HG02759 (cell line): ENCODE results near the gene PPAT.
"Not testable (repeated sequence)": the region's sequence is repeated elsewhere in the genome, so short reads cannot be mapped to it uniquely, and the experiment has no call there.

Experiments
- ATAC-seq: cut with Tn5 transposase; IDR thresholded peaks from one replicate; pipeline ENCODE4 v1.9.1; 2021; ENCODE audit warnings: mild to moderate bottlenecking, moderate library complexity; ENCODE audit not compliant: unreplicated experiment

The PPAT gene

DNA sequence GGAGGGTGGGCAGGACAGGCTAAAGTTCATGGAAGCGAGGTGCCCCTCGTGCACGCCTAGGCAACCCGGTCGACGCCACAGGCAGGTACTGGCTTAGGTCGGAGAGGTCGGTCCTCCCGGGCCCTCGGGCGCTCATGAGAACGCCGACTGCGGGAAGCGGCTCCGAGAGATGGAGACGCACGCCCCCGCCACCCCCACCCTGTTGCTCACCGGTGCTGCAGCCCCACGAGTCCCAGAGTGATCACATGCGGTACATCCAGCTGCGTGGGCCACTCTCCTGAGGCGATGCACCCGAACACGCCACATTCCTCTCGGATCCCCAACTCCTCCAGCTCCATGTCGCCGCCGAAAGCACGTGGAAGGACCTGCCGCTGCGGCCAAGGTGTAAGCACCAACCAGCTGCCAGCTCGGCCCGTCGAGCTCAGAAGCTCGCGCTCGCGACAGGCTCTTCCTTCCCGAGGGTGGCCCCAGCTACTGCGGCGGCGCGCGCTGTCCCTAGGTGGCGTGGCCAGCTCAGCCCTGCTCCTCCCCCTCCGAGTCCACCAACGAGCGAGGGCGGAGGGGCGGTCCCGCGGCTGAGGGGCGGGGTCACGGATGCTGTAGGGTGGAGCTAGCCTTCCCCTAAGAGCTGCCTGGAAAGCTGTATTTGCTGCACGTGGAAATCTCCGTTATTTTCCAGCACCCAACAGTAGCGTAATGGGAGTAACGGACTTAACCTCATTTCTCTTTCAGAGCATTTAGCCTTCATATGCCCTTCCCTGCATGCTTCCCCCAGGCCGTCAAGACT lies at the start of gene PPAT:
PPAT (minus strand) TSS at position 476 of the 787 bp plus-strand sequence; CDS start at position 338, 138 bp downstream.
- ATAC-seq = peak; percentile 77

DNA sequence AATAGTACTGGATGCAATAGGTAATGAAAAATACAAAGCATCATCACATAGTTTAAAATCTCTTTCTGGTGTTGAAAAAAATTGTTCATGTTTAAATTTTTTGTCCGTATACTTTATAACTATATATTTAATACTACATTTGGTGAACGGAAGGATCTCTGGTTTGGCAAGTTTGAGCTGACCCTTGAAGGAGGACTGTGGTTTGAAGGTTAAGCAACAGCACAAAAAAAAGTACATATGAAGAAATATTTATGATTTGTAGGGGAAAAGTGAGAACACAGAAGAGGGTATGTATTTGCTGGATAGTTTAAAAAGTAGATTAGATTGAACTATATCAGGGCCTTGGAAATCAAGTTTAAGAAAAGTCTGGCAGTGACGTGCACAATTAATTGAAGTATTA lies 45.3 kb upstream of the PPAT start:
- no peak for ATAC-seq

GRCh38 chr4:56477192-56477702 lies 41.8 kb upstream of the PPAT start:
- no peak for ATAC-seq

GRCh38 chr4:56475917-56476316 lies 40.5 kb upstream of the PPAT start:
- peak; percentile 82 for ATAC-seq

- ATAC-seq = no peak
Measured at GRCh38 chr4:56469489-56470210, 34.2 kb upstream of the PPAT start.

- ATAC-seq = peak; percentile 45
Measured at GRCh38 chr4:56468097-56468422, 32.6 kb upstream of the PPAT start.

GRCh38 chr4:56467284-56468096 lies 32.1 kb upstream of the PPAT start, which contains the start of gene SRP72:
TSS of gene SRP72 (plus strand) at chr4:56467617. CDS start at chr4:56467636, 19 bp downstream.
- ATAC-seq = peak; percentile 96

DNA sequence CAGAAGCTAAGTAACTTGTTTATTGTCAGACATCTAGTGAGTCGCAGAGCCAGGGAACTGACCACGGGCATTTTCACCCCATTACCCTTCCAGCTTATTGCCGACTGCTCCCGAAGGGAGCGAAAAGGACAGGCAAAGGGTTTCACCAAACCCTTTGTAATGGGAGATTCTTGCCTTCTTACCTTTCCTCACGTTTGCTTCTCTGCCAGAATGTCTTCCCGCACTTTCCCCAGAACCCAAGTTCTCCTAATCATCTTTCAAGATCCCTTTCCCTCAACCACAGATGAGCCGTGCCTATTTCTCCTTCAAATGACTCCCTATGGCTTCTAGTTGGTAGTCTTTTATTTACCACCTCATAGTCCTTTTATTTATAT lies 31.5 kb upstream of the PPAT start:
- ATAC-seq = no peak

DNA sequence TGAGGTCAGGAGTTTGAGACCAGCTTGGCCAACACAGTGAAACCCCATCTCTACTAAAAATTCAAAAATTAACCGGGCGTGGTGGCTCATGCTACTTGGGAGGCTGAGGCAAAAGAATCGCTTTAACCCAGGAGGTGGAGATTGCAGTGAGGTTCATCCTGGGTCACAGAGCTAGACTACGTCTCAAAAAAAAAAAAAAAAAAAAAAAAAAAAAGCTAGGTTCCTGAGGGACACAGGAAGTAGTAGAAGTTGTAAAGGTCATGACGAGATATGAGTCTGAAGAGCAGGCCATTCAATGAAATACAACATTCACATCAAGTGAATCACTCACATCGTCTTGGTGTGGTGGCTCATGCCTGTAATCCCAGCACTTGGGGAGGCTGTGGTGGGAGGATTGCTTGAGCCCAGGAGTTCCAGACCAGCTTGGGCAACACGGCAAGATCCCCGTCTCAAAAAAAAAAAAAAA lies 30.9 kb upstream of the PPAT start:
- not testable (repeated sequence) for ATAC-seq

- ATAC-seq = no peak
Measured at GRCh38 chr4:56465599-56466295, 30.3 kb upstream of the PPAT start.

GRCh38 chr4:56464581-56464980 lies 29.2 kb upstream of the PPAT start:
- ATAC-seq = no peak

DNA sequence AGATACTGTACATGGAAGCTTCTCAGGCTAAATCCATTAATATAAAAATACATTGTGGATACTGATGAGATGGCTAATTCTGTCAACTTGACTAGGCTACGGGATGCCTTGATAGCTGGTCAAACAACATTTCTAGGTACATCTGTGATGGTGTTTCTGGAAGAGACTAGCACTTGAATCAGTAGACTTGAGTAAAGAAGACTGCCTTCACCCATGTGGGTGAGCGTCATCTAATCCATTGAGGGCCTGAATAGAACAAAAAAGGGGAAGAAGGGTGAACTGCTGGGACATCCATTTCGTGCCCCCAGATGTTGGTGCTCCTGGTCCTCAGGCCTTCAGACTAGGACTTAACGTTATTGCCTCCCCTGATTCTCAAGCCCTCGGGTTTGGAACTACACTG lies 28.3 kb upstream of the PPAT start:
- no peak for ATAC-seq

DNA sequence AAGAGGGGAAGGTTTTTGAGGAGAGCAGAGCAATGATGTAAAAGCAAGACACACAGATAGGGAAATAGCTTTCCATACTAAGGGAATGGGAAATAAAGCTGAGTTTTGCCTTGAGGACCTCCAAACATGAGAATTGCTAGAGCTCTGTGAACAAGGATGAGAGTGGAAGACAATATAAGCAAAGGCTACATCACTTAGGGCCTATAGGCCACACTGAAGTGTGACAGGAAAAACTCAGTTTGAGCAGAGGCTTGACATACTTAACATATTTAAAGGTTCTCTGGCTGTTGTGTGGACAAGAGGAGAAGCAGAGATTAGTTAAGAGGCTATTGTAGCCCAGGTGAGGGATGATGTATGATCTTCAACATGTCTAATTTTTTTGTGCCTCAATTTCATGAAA lies 26.7 kb upstream of the PPAT start:
- ATAC-seq = no peak

DNA sequence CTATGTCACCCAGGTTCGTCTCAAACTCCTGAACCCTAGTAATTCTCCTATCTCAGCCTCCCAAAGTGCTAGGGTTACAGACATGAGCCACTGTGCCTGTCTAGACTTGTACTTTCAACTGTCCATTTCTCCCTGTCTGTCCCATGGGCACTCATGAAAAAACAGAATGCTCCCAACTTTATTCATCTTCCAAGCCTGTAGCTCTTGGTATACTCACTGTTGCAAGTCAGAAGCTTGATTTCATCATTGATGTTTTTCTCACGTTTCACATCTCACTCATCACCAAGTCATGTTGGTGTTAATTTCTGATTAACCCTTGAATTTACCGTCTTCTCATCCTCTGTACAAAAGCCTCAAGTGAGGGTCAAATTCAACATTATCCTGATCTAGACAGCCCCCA lies 24.7 kb upstream of the PPAT start:
- no peak for ATAC-seq

DNA sequence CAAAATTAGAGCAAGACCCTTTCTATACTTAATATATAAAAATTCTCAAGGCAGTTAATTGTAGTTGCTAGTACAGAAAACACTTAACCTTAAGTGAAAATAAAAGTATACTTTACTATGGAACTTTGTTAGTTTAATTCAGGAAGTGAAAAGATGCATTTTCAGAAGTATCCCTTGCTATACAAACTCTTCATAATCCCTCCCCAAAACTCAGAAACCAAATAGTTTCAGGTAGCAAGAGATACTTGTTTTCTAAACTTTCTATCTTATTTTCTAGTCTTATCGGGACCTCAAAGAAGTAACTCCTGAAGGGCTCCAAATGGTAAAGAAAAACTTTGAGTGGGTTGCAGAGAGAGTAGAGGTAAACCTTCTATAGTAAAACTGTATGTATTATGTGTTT lies 14.9 kb upstream of the PPAT start:
- no peak for ATAC-seq

- not testable (repeated sequence) for ATAC-seq
Measured at GRCh38 chr4:56449475-56449874, 14.1 kb upstream of the PPAT start.

DNA sequence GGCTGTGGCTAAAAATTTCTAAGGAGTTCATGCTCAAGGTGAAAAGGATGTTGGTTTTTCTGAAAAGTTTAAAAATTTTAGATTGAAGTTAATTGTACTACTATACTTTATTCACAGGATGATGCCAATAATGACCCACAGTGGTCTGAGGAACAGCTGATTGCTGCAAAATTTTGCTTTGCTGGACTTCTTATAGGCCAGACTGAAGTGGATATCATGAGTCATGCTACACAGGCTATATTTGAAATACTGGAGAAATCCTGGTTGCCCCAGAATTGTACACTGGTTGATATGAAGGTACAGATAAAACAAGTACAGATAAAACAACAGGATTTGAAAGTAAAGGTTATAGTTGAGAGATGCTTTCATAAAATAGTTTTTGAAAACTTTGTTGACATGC lies 12.9 kb upstream of the PPAT start:
- ATAC-seq = no peak

GRCh38 chr4:56445699-56446098 lies 10.3 kb upstream of the PPAT start:
- ATAC-seq = no peak

- no peak for ATAC-seq
Measured at GRCh38 chr4:56444719-56445118, 9.3 kb upstream of the PPAT start.

- no peak for ATAC-seq
Measured at GRCh38 chr4:56440983-56441382, 5.6 kb upstream of the PPAT start.

GRCh38 chr4:56438766-56439165 lies 3.4 kb upstream of the PPAT start:
- no peak for ATAC-seq
